Activated CD4-positive, alpha-beta T cell treated with anti-CD3 and anti-CD28 coated beads, Interleukin-2, amount 50 U/mL, for 1 hour (primary cell): ENCODE data around the gene KNCN.

Experiments used
- DNase-seq: peaks from one replicate; pipeline ENCODE4 v3.0.0-alpha.2; 2020

The KNCN gene

GRCh38 chr1:46568461-46568891 lies 17.0 kb upstream of the KNCN start:
- no peak for DNase-seq

- DNase-seq: no peak
Measured at GRCh38 chr1:46563341-46563740, 11.9 kb upstream of the KNCN start.

GRCh38 chr1:46562498-46562897 lies 11.1 kb upstream of the KNCN start:
- no peak for DNase-seq

- no peak for DNase-seq
Measured at GRCh38 chr1:46558966-46559365, 7.5 kb upstream of the KNCN start.

- no peak for DNase-seq
Measured at GRCh38 chr1:46558141-46558963, 6.9 kb upstream of the KNCN start.

GRCh38 chr1:46557403-46557802 lies 6.0 kb upstream of the KNCN start:
- no peak for DNase-seq

GRCh38 chr1:46556822-46557221 lies 5.4 kb upstream of the KNCN start:
- DNase-seq: no peak

- DNase-seq: no peak
Measured at GRCh38 chr1:46555826-46556619, 4.6 kb upstream of the KNCN start.

GRCh38 chr1:46554597-46555381 lies 3.3 kb upstream of the KNCN start:
- DNase-seq: no peak

GRCh38 chr1:46554236-46554596 lies 2.8 kb upstream of the KNCN start:
- no peak for DNase-seq

GRCh38 chr1:46553506-46553905 lies 2.1 kb upstream of the KNCN start:
- no peak for DNase-seq

GRCh38 chr1:46552357-46553237 lies 1.1 kb upstream of the KNCN start:
- DNase-seq: no peak

GRCh38 chr1:46550751-46551231 lies 656 bp downstream of the KNCN start:
- DNase-seq: no peak

- peak; percentile 47 for DNase-seq
Measured at GRCh38 chr1:46549697-46550681, 1.5 kb downstream of the KNCN start.

- no peak for DNase-seq
Measured at GRCh38 chr1:46547481-46548383, 3.7 kb downstream of the KNCN start.

GRCh38 chr1:46546210-46546609 lies 5.2 kb downstream of the KNCN start:
- no peak for DNase-seq

GRCh38 chr1:46545784-46546183 lies 5.7 kb downstream of the KNCN start:
- no peak for DNase-seq

GRCh38 chr1:46544561-46545240 lies 6.7 kb downstream of the KNCN start:
- no peak for DNase-seq
